Panc1 (cell line): ENCODE data around the gene PELI3. TPM values are rescaled to one million over a fixed set of nuclear protein-coding genes. Genes with fewer than 3 reads are reported as not detected.
A peak's percentile ranks its signal among the peaks of the same experiment; 100 is the strongest.

Experiments used
- ATAC-seq: fragments of 200-7000 bp; cut with Tn5 transposase; 2 replicates; pipeline ENCODE4 v1.9.1; 2020; ENCODE audit warnings: mild to moderate bottlenecking, moderate library complexity
- BruUV-seq: library from RNA; stranded (reverse); fragments of 400-500 nt; replicated peaks from 2 replicates; lab custom pipeline; 2021; lab: Mats Ljungman, UMichigan
- CTCF ChIA-PET: fragments of 300-600 bp; sonication (Branson Sonifier 250); formaldehyde crosslinking; loops from one replicate; lab custom pipeline; 2022; ENCODE audit warnings: antibody characterized with exemption; lab: Charles Lee
- POLR2A ChIA-PET: fragments of 300-600 bp; sonication (Branson Sonifier 250); formaldehyde crosslinking; loops from one replicate; lab custom pipeline; 2022; ENCODE audit warnings: antibody characterized with exemption; lab: Charles Lee
- DNase-seq: peaks from one replicate; pipeline ENCODE4 v3.0.0-alpha.2; 2010; ENCODE audit warnings: low read depth, low spot score
- H3K27ac ChIP-seq: 2 replicates; pipeline ENCODE4 v1.5.1; 2011; ENCODE audit warnings: mild to moderate bottlenecking, low read length, inconsistent platforms
- H3K27me3 ChIP-seq: fragments of 200-500 bp; sonication (Bioruptor generic); 2 replicates; pipeline ENCODE4 v1.6.0; 2014; ENCODE audit warnings: low read length, inconsistent platforms; ENCODE audit not compliant: control insufficient read depth, insufficient read depth
- H3K36me3 ChIP-seq: fragments of 200-500 bp; sonication (Bioruptor generic); 2 replicates; pipeline ENCODE4 v1.5.1; 2014; ENCODE audit warnings: inconsistent platforms, mild to moderate bottlenecking, low read length, moderate library complexity; ENCODE audit not compliant: control insufficient read depth, insufficient read depth
- H3K4me1 ChIP-seq: 2 replicates; pipeline ENCODE4 v1.5.1; 2011; ENCODE audit warnings: inconsistent platforms, mild to moderate bottlenecking, low read length, moderate library complexity; ENCODE audit not compliant: control insufficient read depth, insufficient read depth
- H3K4me3 ChIP-seq, 2 experiments: 2 replicates each; pipeline ENCODE4 v1.5.1; 2011 to 2012; ENCODE audit warnings: low read depth in 2 of 2, low read length in 2 of 2, mild to moderate bottlenecking in 2 of 2, inconsistent platforms in 1 of 2, moderate library complexity in 1 of 2
- H3K9me3 ChIP-seq: fragments of 200-500 bp; sonication (Bioruptor generic); 2 replicates; pipeline ENCODE4 v1.5.1; 2014; ENCODE audit warnings: low read depth, mild to moderate bottlenecking, inconsistent platforms, low read length, moderate library complexity; ENCODE audit not compliant: control insufficient read depth, insufficient read depth
- CTCF ChIP-seq: fragments of 450-650 bp; IDR thresholded peaks from 2 replicates; pipeline ENCODE4 v1.5.1; 2017; ENCODE audit warnings: mild to moderate bottlenecking
- POLR2AphosphoS5 ChIP-seq: IDR thresholded peaks from 2 replicates; pipeline ENCODE4 v1.6.1; 2012; ENCODE audit warnings: mild to moderate bottlenecking, low read depth, low read length, moderate library complexity
- REST ChIP-seq, 2 experiments: IDR thresholded peaks; 2 replicates each; pipeline ENCODE4 v1.6.1; 2011 to 2012; ENCODE audit warnings: low read depth in 2 of 2, control low read depth in 1 of 2, low read length in 1 of 2, mild to moderate bottlenecking in 1 of 2, moderate library complexity in 1 of 2; ENCODE audit not compliant: insufficient read depth in 1 of 2
- SIN3A ChIP-seq: IDR thresholded peaks from 2 replicates; pipeline ENCODE4 v1.6.1; 2012; ENCODE audit warnings: low read depth, mild to moderate bottlenecking, low read length, moderate library complexity, borderline replicate concordance; ENCODE audit not compliant: insufficient read depth
- TCF7L2 ChIP-seq: IDR thresholded peaks from 2 replicates; pipeline ENCODE4 v1.6.1; 2011; ENCODE audit warnings: mild to moderate bottlenecking, low read depth, low read length, inconsistent platforms
- in situ Hi-C: cut with HindIII; loops from 2 replicates; pipeline ENCODE4 v1.10.0; 2016; ENCODE audit warnings: low sequenced_read_pairs, low pct_unique_long_range_greater_than_20kb
- intact Hi-C: fragments of 100-400 bp; cut with micrococcal nuclease; formaldehyde crosslinking; loops from one replicate; pipeline ENCODE4 v1.10.0; 2022; ENCODE audit not compliant: unreplicated experiment
- total RNA-seq: library from RNA; stranded (reverse); gene quantifications from one replicate; pipeline ENCODE4 v1.2.1, GENCODE V29; 2021; ENCODE audit not compliant: unreplicated experiment

PELI3 gene
- total RNA-seq, 1 experiment from 2014 or later, result 9.1 TPM

GRCh38 chr11:66419825-66420224, 46.9 kb upstream of the PELI3 start:
- DNase-seq (no peak), ATAC-seq (no peak)
- Histone ChIP-seq H3K9me3 (no peaks in the 10 kb centered on the region), H3K27ac (no peak overlapping the region), H3K4me1 (0 out of 2 replicates have a peak, but pooled peaks cover 4% of the 10 kb centered on the region), H3K27me3 (peaks cover 27% of the 10 kb centered on the region), H3K36me3 (no peaks in the 10 kb centered on the region), H3K4me3 (no peak overlapping the region)
- TF ChIP-seq CTCF, result no peak
- TF ChIP-seq REST (IDR thresholded peaks at IDR 0.05; ENCODE audit: insufficient read depth in 1 of 2, low read depth in 2 of 2, low read length in 1 of 2), result peak in 1 of 2 experiments; percentile 34; a peak in 1 of 4 replicates
- TF ChIP-seq SIN3A, result no peak
- no peak for TF ChIP-seq POLR2AphosphoS5
- no peak for TF ChIP-seq TCF7L2
- intact Hi-C loops (no loop called here), in situ Hi-C loops (no loop called here)
- BruUV-seq, result no TSS peak
- ChIA-PET POLR2A (interaction anchor here (0.6 kb wide), 1 partner anchor 48 kb away, joined by 4 read pairs; no protein-coding TSS in a partner anchor), CTCF (interaction anchor here (2.4 kb wide), 1 partner anchor 9 kb away, joined by 11 read pairs; no protein-coding TSS in a partner anchor)

GRCh38 chr11:66420671-66421476, 45.8 kb upstream of the PELI3 start, which contains the start of gene NPAS4:
TSS of gene NPAS4 (plus strand) at chr11:66421035. CDS start at chr11:66421180, 145 bp downstream.
- BruUV-seq, result no TSS peak
- no peak within 1 kb of the TSS for H3K4me3 ChIP-seq
- H3K36me3 ChIP-seq, result no peaks in the 10 kb centered on the region
- ATAC-seq (no peak), DNase-seq (no peak)
- H3K27ac ChIP-seq, result no peak within 1 kb of the TSS
- POLR2A ChIA-PET, result no interaction called here
- no peaks in the 10 kb centered on the region for H3K9me3 ChIP-seq
- TF ChIP-seq POLR2AphosphoS5, result no peak
- peak in 1 of 2 experiments; percentile 12; a peak in 1 of 4 replicates for TF ChIP-seq REST (IDR thresholded peaks at IDR 0.05; ENCODE audit: insufficient read depth in 1 of 2, low read depth in 2 of 2, low read length in 1 of 2)
- H3K27me3 ChIP-seq, result peaks cover 22% of the 10 kb centered on the region
- in situ Hi-C loops, result no loop called here
- 0 out of 2 replicates have a peak, but pooled peaks cover 4% of the 10 kb centered on the region for H3K4me1 ChIP-seq
- CTCF ChIA-PET, result interaction anchor here (0.9 to 2.4 kb wide), 4 partner anchors 10 to 258 kb away, joined by 3 to 11 read pairs (median 4); no protein-coding TSS in a partner anchor
- intact Hi-C loops, result no loop called here
